Measurements from ENCODE around the gene SLC16A4. TPM values are rescaled to one million over a fixed set of nuclear protein-coding genes. Genes with fewer than 3 reads are reported as not detected.
"Not testable (repeated sequence)": the region's sequence is repeated elsewhere in the genome, so short reads cannot be mapped to it uniquely, and the experiment has no call there.

Gene SLC16A4
- total RNA-seq, 2 donors from 2014 or later: 4.7 to 8.9 TPM

GRCh38 chr1:110404401-110404800 lies 13.6 kb upstream of the SLC16A4 start:
- no peak overlapping the region for H3K4me3 ChIP-seq
- H3K36me3 ChIP-seq: peaks cover 57% of the 10 kb centered on the region
- peaks cover 0 to 24% of the 10 kb centered on the region in 2 donors for H3K4me1 ChIP-seq
- H3K27ac ChIP-seq: no peak overlapping the region
- no peak for DNase-seq (ENCODE audit: low spot score)
- no peaks in the 10 kb centered on the region for H3K27me3 ChIP-seq
- no peak for TF ChIP-seq CTCF (IDR thresholded peaks at IDR 0.05)
- no peaks in the 10 kb centered on the region for H3K9me3 ChIP-seq

DNA sequence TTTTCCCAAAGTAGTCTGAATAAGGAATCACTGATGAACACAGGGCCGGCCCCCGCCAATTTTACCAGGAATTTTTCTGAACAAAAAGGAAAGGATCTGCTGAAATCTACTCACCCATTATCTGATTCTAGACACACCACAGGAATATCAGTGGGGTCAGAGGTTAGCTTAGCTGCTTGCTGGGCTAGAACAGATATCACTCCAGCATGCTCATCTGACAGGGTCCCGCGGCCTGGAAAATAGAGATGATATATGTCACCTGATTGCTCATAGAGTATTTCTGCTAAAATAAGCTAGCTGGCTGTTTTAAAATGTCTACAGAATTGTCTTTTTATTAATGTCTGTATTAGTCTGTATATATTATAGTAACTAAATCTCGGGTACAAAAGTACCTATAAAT lies 13.0 kb upstream of the SLC16A4 start:
- Histone ChIP-seq H3K4me1 (peaks cover 0 to 23% of the 10 kb centered on the region in 2 donors), H3K4me3 (no peak overlapping the region), H3K27ac (no peak overlapping the region), H3K9me3 (no peaks in the 10 kb centered on the region), H3K36me3 (peaks cover 61% of the 10 kb centered on the region), H3K27me3 (no peaks in the 10 kb centered on the region)
- TF ChIP-seq CTCF (IDR thresholded peaks at IDR 0.05): no peak
- DNase-seq (ENCODE audit: low spot score): no peak

DNA sequence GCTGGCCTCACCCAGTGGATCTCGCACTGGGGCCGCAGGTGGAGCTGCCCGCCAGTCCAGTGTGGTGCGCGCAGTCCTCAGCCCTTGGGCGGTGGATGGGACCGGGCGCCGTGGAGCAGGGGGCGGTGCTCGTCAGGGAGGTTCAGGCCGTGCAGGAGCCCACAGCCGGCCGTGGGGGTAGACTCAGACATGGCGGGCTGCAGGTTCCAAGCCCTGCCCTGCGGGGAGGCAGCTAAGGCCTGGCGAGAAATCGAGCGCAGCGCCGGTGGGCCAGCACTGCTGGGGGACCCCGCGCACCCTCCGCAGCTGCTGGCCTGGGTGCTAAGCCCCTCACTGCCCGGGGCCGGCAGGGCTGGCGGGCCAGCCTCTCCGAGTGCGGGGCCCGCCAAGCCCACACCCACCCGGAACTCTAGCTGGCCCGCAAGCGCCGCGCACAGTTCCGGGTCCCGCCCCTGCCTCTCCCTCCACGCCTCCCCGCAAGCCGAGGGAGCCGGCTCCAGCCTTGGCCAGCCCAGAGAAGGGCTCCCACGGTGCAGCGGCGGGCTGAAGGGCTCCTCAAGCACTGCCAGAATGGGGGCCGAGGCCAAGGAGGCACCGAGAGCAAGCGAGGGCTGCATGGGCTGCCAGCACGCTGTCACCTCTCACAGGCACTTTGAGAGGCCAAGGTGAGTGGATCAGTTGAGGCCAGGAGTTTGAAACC lies 5.6 kb upstream of the SLC16A4 start:
- H3K36me3 ChIP-seq: peaks cover 26% of the 10 kb centered on the region
- H3K4me1 ChIP-seq; H3K4me3 ChIP-seq; DNase-seq (ENCODE audit: low spot score); H3K9me3 ChIP-seq; H3K27me3 ChIP-seq; H3K27ac ChIP-seq: not testable (repeated sequence)

DNA sequence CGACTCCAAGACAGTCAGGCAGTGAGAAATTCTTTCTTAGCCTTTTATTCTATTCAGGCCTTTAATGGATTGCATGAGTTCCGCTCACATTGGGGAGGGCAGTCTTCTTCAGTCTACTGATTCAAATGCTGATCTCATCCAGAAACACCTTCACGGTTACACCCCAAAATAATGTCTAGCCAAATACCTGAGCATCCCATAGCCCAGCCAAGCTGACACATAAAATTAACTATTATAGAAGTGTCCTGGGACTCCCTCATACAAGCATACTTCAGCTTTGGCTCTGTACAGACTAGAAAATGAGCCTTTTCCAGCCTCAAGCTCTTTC lies 3.6 kb upstream of the SLC16A4 start:
- H3K9me3 ChIP-seq: no peaks in the 10 kb centered on the region
- no peak overlapping the region for H3K4me3 ChIP-seq
- peaks cover 8% of the 10 kb centered on the region for H3K36me3 ChIP-seq
- H3K27ac ChIP-seq: no peak overlapping the region
- no peak for DNase-seq (ENCODE audit: low spot score)
- TF ChIP-seq CTCF (IDR thresholded peaks at IDR 0.05): no peak
- no peaks in the 10 kb centered on the region for H3K27me3 ChIP-seq
- no peaks in the 10 kb centered on the region for H3K4me1 ChIP-seq

- no peaks in the 10 kb centered on the region for H3K9me3 ChIP-seq
- H3K36me3 ChIP-seq: peaks cover 5% of the 10 kb centered on the region
- no peak for DNase-seq (ENCODE audit: low spot score)
- TF ChIP-seq CTCF (IDR thresholded peaks at IDR 0.05): no peak
- H3K27me3 ChIP-seq: no peaks in the 10 kb centered on the region
- H3K27ac ChIP-seq: no peak overlapping the region
- H3K4me1 ChIP-seq: no peaks in the 10 kb centered on the region
- no peak overlapping the region for H3K4me3 ChIP-seq
These were observed 3.1 kb upstream of the SLC16A4 start for GRCh38 chr1:110393691-110394492.

DNA sequence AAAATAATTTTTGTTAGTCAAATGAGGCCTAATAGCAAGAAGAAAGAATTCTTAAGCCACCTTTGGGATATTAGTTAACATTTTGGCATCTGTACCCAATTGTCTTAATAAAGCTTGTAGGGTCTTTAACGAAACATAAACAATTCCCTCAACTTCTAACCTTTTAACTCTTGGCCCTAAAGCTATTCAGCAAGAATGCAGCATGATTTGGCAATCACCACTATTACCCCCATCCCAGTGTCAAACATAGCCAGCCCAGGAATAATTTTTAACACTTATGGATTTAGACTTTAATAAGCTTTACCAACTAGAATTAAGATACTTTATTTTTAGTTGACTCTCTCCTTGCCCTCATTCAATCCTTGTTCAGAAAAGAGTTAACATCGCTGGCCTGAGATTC lies 2.5 kb upstream of the SLC16A4 start:
- Histone ChIP-seq H3K9me3 (no peaks in the 10 kb centered on the region), H3K27me3 (no peaks in the 10 kb centered on the region), H3K4me1 (no peaks in the 10 kb centered on the region), H3K27ac (no peak overlapping the region), H3K36me3 (no peaks in the 10 kb centered on the region), H3K4me3 (no peak overlapping the region)
- TF ChIP-seq CTCF (IDR thresholded peaks at IDR 0.05): no peak
- no peak for DNase-seq (ENCODE audit: low spot score)
